Bronchial epithelial cell (primary cell): ENCODE results near the gene SEC23A. TPM values are rescaled to one million over a fixed set of nuclear protein-coding genes. Genes with fewer than 3 reads are reported as not detected.

Source experiments
- DNase-seq: peaks from one replicate; pipeline ENCODE4 v3.0.0-alpha.2; 2010; ENCODE audit warnings: low read depth
- FAIRE-seq: peaks from 2 replicates; lab custom pipeline; 2011; peaks lifted over from hg19 to GRCh38; lab: Jason Lieb, UNC
- H3K27me3 ChIP-seq: 2 replicates; pipeline ENCODE4 v1.5.1; 2011; ENCODE audit warnings: low read length; ENCODE audit not compliant: control insufficient read depth, insufficient read depth
- H3K36me3 ChIP-seq: 2 replicates; pipeline ENCODE4 v1.5.1; 2011; ENCODE audit warnings: low read length; ENCODE audit not compliant: control insufficient read depth, insufficient read depth
- H3K4me3 ChIP-seq: 2 replicates; pipeline ENCODE4 v1.5.1; 2011; ENCODE audit warnings: mild to moderate bottlenecking, low read depth, low read length, control low read depth
- CTCF ChIP-seq: IDR thresholded peaks from 2 replicates; pipeline ENCODE4 v1.5.1; 2011; ENCODE audit warnings: mild to moderate bottlenecking, moderate library complexity, low read length, control low read depth, inconsistent platforms; ENCODE audit not compliant: insufficient read depth, severe bottlenecking
- total RNA-seq: library from RNA; depleted of rRNA; stranded (reverse); fragments of >200 nt; gene quantifications from 2 replicates; pipeline ENCODE4 v1.2.1, GENCODE V29; 2014

Gene SEC23A
- total RNA-seq, 1 donor from 2014 or later, result 211 TPM

DNA sequence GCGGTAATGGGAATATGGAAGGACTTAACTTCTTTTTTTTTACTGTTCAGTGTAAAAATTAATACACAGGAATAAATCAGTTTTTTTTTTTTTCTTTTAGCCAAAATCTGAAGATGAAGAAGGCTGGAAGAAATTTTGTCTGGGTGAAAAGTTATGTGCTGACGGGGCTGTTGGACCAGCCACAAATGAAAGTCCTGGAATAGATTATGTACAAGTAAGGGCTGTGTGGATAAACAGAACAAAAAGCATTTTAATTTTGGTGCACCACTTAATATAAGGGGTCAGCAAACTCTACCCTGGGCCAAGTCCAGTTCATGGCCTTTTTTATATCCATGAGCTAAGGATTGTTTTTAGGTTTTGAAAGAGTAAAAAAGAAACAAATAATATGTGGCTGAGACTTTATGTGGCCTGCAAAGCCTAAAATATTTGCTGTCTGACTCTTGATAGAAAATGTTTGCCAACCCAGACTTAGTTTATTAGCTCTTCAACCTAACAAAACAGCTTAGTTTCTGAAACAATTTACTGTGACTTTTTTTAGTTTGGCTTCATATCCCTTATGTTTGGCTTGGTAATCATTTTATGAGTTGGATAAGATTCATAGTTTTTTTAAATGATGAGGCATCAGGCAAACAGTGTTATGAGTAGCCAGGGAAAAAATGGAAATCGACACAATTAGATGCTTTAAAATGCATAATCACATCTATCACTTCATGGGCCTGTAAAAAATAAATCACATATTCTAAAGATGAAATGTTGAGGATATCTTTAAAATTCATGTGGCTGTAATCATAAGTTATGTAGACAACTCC, 19.5 kb upstream of the SEC23A start:
- TF ChIP-seq CTCF, result no peak
- Histone ChIP-seq H3K27me3 (no peaks in the 10 kb centered on the region), H3K4me3 (no peak overlapping the region), H3K36me3 (peaks cover 5% of the 10 kb centered on the region)
- FAIRE-seq (no peak), DNase-seq (no peak)

GRCh38 chr14:39114073-39114838, 11.2 kb upstream of the SEC23A start, which contains the start of gene GEMIN2:
Gene GEMIN2, plus strand, starts transcription at chr14:39114323. Its CDS starts 16 bp downstream, at chr14:39114339.
- TF ChIP-seq CTCF, result no peak
- Histone ChIP-seq H3K27me3 (no peaks in the 10 kb centered on the region), H3K36me3 (peaks cover 3% of the 10 kb centered on the region), H3K4me3 (peak within 1 kb of the TSS; percentile 91)
- no peak for FAIRE-seq
- peak; percentile 93 for DNase-seq

- FAIRE-seq, result no peak
Observed at GRCh38 chr14:39113685-39114072, 10.6 kb upstream of the SEC23A start.

DNA sequence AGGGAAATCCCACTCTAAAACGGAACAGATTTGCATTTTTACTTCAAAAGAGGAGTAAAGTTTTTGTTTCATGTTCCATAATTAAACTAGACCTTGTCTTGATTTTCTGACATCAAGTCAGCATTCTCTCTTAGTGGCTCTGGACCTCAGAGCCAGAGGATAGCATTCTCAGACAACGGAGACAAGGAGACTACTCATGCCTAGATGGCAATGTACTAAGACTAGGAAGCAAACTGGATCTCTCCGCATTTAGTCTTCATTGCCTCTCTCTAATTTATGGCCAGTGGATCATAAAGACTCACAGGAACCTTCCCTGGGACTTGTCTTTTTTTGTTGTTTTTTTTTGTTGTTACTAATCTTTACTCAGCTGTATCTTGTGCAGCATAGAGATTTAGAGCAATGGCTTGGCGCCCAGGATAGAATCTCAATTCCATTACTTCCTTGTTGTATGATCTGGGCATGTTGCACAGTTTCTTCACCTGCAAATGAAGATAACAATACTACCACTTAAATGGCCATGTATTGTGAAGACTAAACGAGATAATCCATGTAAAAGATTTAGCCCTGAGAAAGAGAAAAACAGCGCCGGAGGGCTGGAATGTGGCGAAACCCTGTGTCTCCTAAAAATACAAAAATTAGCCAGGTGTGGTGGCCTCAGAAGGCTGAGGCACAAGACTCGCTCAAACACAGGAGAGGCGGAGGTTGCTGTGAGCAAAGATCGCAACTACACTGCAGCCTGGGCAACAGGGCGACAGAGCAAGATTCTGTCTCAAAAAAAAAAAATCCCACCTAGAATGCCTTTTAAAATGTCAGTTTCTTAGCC, 7.1 kb upstream of the SEC23A start:
- DNase-seq (no peak), FAIRE-seq (no peak)
- no peaks in the 10 kb centered on the region for H3K36me3 ChIP-seq
- H3K27me3 ChIP-seq, result no peaks in the 10 kb centered on the region
- H3K4me3 ChIP-seq, result no peak overlapping the region
- no peak for TF ChIP-seq CTCF

More at GRCh38 chr14:39113685-39114072, 10.6 kb upstream of the SEC23A start:
- Histone ChIP-seq H3K4me3 (peak overlapping the region; percentile 91), H3K36me3 (peaks cover 3% of the 10 kb centered on the region), H3K27me3 (no peaks in the 10 kb centered on the region)
- DNase-seq, result no peak
- no peak for TF ChIP-seq CTCF

GRCh38 chr14:39108791-39109190, 5.8 kb upstream of the SEC23A start:
- Histone ChIP-seq H3K27me3 (no peaks in the 10 kb centered on the region), H3K36me3 (no peaks in the 10 kb centered on the region), H3K4me3 (no peak overlapping the region)
- DNase-seq (no peak), FAIRE-seq (no peak)
- TF ChIP-seq CTCF, result no peak
